ENCODE data around the gene GPR26. TPM values are rescaled to one million over a fixed set of nuclear protein-coding genes. Genes with fewer than 3 reads are reported as not detected.

The GPR26 gene
- total and polyA plus RNA-seq, 2 of the 4 experiments (the other 2 are of a cell fraction) = not detected

DNA sequence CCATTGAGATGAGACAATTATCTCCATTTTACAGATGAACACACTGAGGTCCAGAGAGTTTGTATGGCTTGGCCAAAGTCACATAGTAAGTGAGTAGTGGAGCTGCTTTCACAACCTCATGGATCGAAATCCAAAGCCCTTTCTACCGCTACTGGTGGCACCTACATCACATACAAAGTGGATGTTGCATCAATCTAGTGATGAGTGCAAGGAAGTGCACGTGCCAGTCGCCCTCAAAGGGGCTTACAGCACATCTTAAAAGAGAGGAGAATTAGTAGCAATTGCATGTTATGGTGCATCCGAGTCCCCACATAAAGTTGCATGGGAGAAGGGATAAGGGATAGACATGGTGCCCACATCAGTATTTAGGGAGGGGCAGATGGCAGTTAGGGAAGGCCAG, 31.0 kb upstream of the GPR26 start:
- Histone ChIP-seq H4K91ac (ENCODE audit: insufficient read depth, low read depth, low read length) (no peak overlapping the region), H4K8ac (ENCODE audit: low read depth in 2 of 2, low read length in 2 of 2) (no peak overlapping the region), H2AK5ac (ENCODE audit: low read depth, low read length) (no peak overlapping the region), H3K56ac (ENCODE audit: extremely low read depth, insufficient read depth, low read length) (no peak overlapping the region), H3K9ac (ENCODE audit: low read depth, low read length) (no peak overlapping the region), H3K27me3 (ENCODE audit: control insufficient read depth, insufficient read depth, low read length) (no peaks in the 10 kb centered on the region), H3K18ac (ENCODE audit: low read depth, low read length) (no peak overlapping the region), H4K5ac (ENCODE audit: low read depth, low read length) (no peak overlapping the region), H3K14ac (replicated peaks; ENCODE audit: low read depth, low read length) (no peak overlapping the region), H2BK20ac (ENCODE audit: low read depth, low read length) (no peak overlapping the region), H3K4ac (ENCODE audit: low read depth, low read length) (no peak overlapping the region), H3K23ac (ENCODE audit: low read depth, low read length) (no peak overlapping the region), H2BK5ac (ENCODE audit: low read depth, low read length, poor library complexity, severe bottlenecking) (no peak overlapping the region), H2AK9ac (replicated peaks; ENCODE audit: low read depth, low read length, poor library complexity) (no peak overlapping the region), H3K4me3 (ENCODE audit: insufficient read depth, low read depth, low read length) (no peak overlapping the region), H3K36me3 (ENCODE audit: control insufficient read depth, insufficient read depth, low read length) (no peaks in the 10 kb centered on the region), H2AFZ (replicated peaks; ENCODE audit: low read length, poor library complexity) (no peak overlapping the region), H4K20me1 (ENCODE audit: insufficient read depth, low read length) (no peaks in the 10 kb centered on the region), H3K27ac (ENCODE audit: insufficient read depth, low read length) (no peak overlapping the region), H3K4me1 (ENCODE audit: control insufficient read depth, insufficient read depth, low read length) (no peaks in the 10 kb centered on the region), H2BK120ac (ENCODE audit: low read depth, low read length) (no peak overlapping the region), H3K9me1 (ENCODE audit: insufficient read depth, low read length) (no peaks in the 10 kb centered on the region), H3K9me3 (ENCODE audit: control insufficient read depth, insufficient read depth, low read length) (peaks cover 37% of the 10 kb centered on the region), H3K4me2 (ENCODE audit: low read depth, low read length) (no peak overlapping the region), H3K79me1 (ENCODE audit: low read depth in 1 of 2, low read length in 2 of 2) (no peaks in the 10 kb centered on the region), H2BK15ac (ENCODE audit: low read depth, low read length) (no peak overlapping the region)
- 40% methylated on average over 1 of the region's 5 CpGs; no CpG with 5 or more reads in 1 of the 2 experiments for WGBS, 2 experiments (ENCODE audit: extremely low coverage in 2 of 2, insufficient read length in 1 of 2)
- dilution Hi-C loops (cut with HindIII; ENCODE audit: low sequenced_read_pairs, unreplicated experiment) = no loop called here
- ATAC-seq (ENCODE audit: low read depth) = no peak
- CTCF ChIA-PET = no interaction called here
- POLR2A ChIA-PET (ENCODE audit: unreplicated experiment) = no interaction called here
- in situ Hi-C loops (cut with MboI; ENCODE audit: low sequenced_read_pairs) = no loop called here
- intact Hi-C loops (cut with micrococcal nuclease) = no loop called here
- no peak for DNase-seq
- no TSS peak for BruUV-seq (replicated peaks)
- TF ChIP-seq, protein P1, sequence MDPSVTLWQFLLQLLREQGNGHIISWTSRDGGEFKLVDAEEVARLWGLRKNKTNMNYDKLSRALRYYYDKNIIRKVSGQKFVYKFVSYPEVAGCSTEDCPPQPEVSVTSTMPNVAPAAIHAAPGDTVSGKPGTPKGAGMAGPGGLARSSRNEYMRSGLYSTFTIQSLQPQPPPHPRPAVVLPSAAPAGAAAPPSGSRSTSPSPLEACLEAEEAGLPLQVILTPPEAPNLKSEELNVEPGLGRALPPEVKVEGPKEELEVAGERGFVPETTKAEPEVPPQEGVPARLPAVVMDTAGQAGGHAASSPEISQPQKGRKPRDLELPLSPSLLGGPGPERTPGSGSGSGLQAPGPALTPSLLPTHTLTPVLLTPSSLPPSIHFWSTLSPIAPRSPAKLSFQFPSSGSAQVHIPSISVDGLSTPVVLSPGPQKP (IDR thresholded peaks at IDR 0.05; ENCODE audit: borderline replicate concordance, low read depth, low read length) = no peak
- TF ChIP-seq RCOR1 (IDR thresholded peaks at IDR 0.05; ENCODE audit: insufficient replicate concordance, low read length) = no peak
- TF ChIP-seq NFE2L2 (IDR thresholded peaks at IDR 0.05; ENCODE audit: low read depth, low read length) = no peak
- TF ChIP-seq RFX5 (IDR thresholded peaks at IDR 0.05; ENCODE audit: low read depth, low read length) = no peak
- no peak for TF ChIP-seq RAD21 (IDR thresholded peaks at IDR 0.05; ENCODE audit: low read length)

Data from IMR-90 (cell line).